DOHH2 (cell line): ENCODE results near the gene DRD5.
"Not testable (repeated sequence)": the region's sequence is repeated elsewhere in the genome, so short reads cannot be mapped to it uniquely, and the experiment has no call there.

ENCODE experiments used
- H3F3A ChIP-seq: fragments of 200-600 bp; sonication (generic), shearing (Covaris generic); 2 replicates; pipeline ENCODE4 v1.6.0; 2016; ENCODE audit warnings: antibody characterized with exemption, mild to moderate bottlenecking; ENCODE audit not compliant: control insufficient read depth, insufficient read depth
- H3K27ac ChIP-seq: fragments of 200-600 bp; sonication (generic); 2 replicates; pipeline ENCODE4 v1.5.1; 2014; ENCODE audit warnings: low read depth, mild to moderate bottlenecking, low read length, moderate library complexity
- H3K27me3 ChIP-seq: fragments of 200-600 bp; sonication (generic); 2 replicates; pipeline ENCODE4 v1.6.1; 2014; ENCODE audit warnings: mild to moderate bottlenecking, low read length, mixed read lengths; ENCODE audit not compliant: control insufficient read depth
- H3K36me3 ChIP-seq: fragments of 200-600 bp; sonication (generic); 2 replicates; pipeline ENCODE4 v1.6.1; 2014; ENCODE audit warnings: mild to moderate bottlenecking, low read length, moderate library complexity, mixed read lengths; ENCODE audit not compliant: control insufficient read depth
- H3K4me1 ChIP-seq: fragments of 200-600 bp; sonication (generic); 2 replicates; pipeline ENCODE4 v1.6.1; 2014; ENCODE audit warnings: mild to moderate bottlenecking, low read length, mixed read lengths; ENCODE audit not compliant: control insufficient read depth
- H3K4me2 ChIP-seq: fragments of 200-600 bp; sonication (generic); 2 replicates; pipeline ENCODE4 v1.6.0; 2014; ENCODE audit warnings: mild to moderate bottlenecking, low read length, moderate library complexity
- H3K4me3 ChIP-seq: fragments of 200-600 bp; sonication (generic); 2 replicates; pipeline ENCODE4 v1.5.1; 2014; ENCODE audit warnings: mild to moderate bottlenecking, low read length, mixed read lengths
- H3K79me2 ChIP-seq: fragments of 200-600 bp; sonication (generic); 2 replicates; pipeline ENCODE4 v1.6.1; 2014; ENCODE audit warnings: mild to moderate bottlenecking, low read length, mixed read lengths; ENCODE audit not compliant: control insufficient read depth
- H3K9me2 ChIP-seq: fragments of 200-600 bp; sonication (generic); replicated peaks from 2 replicates; pipeline ENCODE4 v1.6.1; 2014; ENCODE audit warnings: mild to moderate bottlenecking, low read length, mixed read lengths; ENCODE audit not compliant: control insufficient read depth
- H3K9me3 ChIP-seq: fragments of 200-600 bp; sonication (generic); 2 replicates; pipeline ENCODE4 v1.6.1; 2014; ENCODE audit warnings: antibody characterized with exemption, low read length, mixed read lengths; ENCODE audit not compliant: control insufficient read depth, insufficient read depth
- H4K20me1 ChIP-seq: fragments of 200-600 bp; sonication (generic); 2 replicates; pipeline ENCODE4 v1.6.0; 2014; ENCODE audit warnings: low read depth, mild to moderate bottlenecking, antibody characterized with exemption, low read length, moderate library complexity; ENCODE audit not compliant: control insufficient read depth, insufficient read depth
- CTCF ChIP-seq: fragments of 200-600 bp; sonication (generic); IDR thresholded peaks from one replicate; pipeline ENCODE4 v1.5.1; 2014; ENCODE audit warnings: antibody characterized with exemption, mild to moderate bottlenecking, low read depth, low read length; ENCODE audit not compliant: poor library complexity, severe bottlenecking
- EZH2phosphoT487 ChIP-seq: fragments of 200-600 bp; sonication (generic); IDR thresholded peaks from 2 replicates; pipeline ENCODE4 v1.6.1; 2017; ENCODE audit warnings: borderline replicate concordance, mild to moderate bottlenecking, antibody characterized with exemption, low read length, moderate library complexity, mixed read lengths

Gene DRD5

GRCh38 chr4:9792381-9792780 is 10.9 kb downstream of the DRD5 start:
- Histone ChIP-seq H3K9me3 (no peaks in the 10 kb centered on the region), H3K36me3 (no peaks in the 10 kb centered on the region), H4K20me1 (no peaks in the 10 kb centered on the region), H3K27me3 (0 out of 2 replicates have a peak, but pooled peaks cover 6% of the 10 kb centered on the region), H3K4me1 (no peaks in the 10 kb centered on the region), H3K27ac (no peak overlapping the region), H3K79me2 (no peaks in the 10 kb centered on the region), H3K4me3 (no peak overlapping the region), H3K9me2 (no peaks in the 10 kb centered on the region), H3F3A (no peaks in the 10 kb centered on the region), H3K4me2 (no peak overlapping the region)
- TF ChIP-seq EZH2phosphoT487 (no peak), CTCF (no peak)

DNA sequence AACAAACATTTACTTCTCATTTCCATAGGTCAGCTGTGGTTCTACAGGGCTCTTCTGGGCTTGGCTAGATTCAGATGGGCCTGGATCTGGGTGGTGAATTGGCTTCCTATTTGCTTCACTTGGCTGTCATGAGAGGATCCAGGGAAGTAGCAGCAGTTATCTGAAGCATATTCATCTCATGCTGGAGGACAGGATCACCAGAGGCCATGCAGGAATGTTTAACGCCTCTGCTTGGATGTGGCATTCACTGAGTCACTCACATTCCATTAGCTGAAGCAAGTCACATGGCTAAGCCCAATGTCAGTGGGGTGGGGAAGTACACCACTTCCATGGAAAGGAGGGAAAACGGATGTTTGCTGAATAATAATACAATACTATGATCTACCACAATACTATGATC is 15.2 kb downstream of the DRD5 start:
- not testable (repeated sequence) for H3F3A ChIP-seq, H3K27ac ChIP-seq, H3K9me2 ChIP-seq, H4K20me1 ChIP-seq, H3K4me3 ChIP-seq, H3K4me1 ChIP-seq, H3K36me3 ChIP-seq, H3K4me2 ChIP-seq, H3K9me3 ChIP-seq, H3K79me2 ChIP-seq, H3K27me3 ChIP-seq

DNA sequence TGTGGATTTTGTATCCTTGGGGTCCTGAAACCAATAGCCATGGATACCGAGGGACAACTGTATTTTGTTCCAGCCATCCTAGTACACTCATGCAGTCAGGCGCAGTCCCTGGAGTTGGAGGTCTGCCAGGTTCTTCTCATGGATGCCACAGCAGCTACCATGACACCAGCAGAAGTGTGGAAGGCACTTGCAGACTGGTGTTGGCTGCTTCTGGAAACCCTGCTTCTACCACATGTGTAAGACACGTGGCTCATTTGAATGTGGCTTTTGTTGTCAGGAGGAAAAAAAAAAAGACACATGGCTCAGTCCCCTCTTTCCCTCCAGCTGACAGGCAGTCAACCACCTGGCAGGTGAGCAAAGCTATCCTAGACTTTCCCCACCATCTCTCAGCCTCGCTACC is 19.4 kb downstream of the DRD5 start:
- Histone ChIP-seq H3K4me2 (no peak overlapping the region), H3K27ac (no peak overlapping the region), H3K9me3 (no peaks in the 10 kb centered on the region), H3K79me2 (no peaks in the 10 kb centered on the region), H3K4me1 (no peaks in the 10 kb centered on the region), H3K9me2 (no peaks in the 10 kb centered on the region), H4K20me1 (no peaks in the 10 kb centered on the region), H3F3A (no peaks in the 10 kb centered on the region), H3K36me3 (no peaks in the 10 kb centered on the region), H3K27me3 (no peaks in the 10 kb centered on the region), H3K4me3 (no peak overlapping the region)
- TF ChIP-seq EZH2phosphoT487 (no peak), CTCF (no peak)

- Histone ChIP-seq H3K4me1 (no peaks in the 10 kb centered on the region), H3K36me3 (no peaks in the 10 kb centered on the region), H3K9me3 (no peaks in the 10 kb centered on the region), H3K4me3 (no peak overlapping the region), H4K20me1 (no peaks in the 10 kb centered on the region), H3K27me3 (no peaks in the 10 kb centered on the region), H3K79me2 (no peaks in the 10 kb centered on the region), H3K27ac (no peak overlapping the region), H3K9me2 (no peaks in the 10 kb centered on the region), H3F3A (no peaks in the 10 kb centered on the region), H3K4me2 (no peak overlapping the region)
- TF ChIP-seq EZH2phosphoT487 = no peak
- TF ChIP-seq CTCF = no peak
Measured at GRCh38 chr4:9804918-9805317, 23.5 kb downstream of the DRD5 start.
